A204.1 (cell line): Measurements from ENCODE around the gene FYN.

Experiments
- FAIRE-seq: peaks from 2 replicates; lab custom pipeline; 2012; peaks lifted over from hg19 to GRCh38; lab: Jason Lieb, UNC

Gene FYN

GRCh38 chr6:111747829-111748228, 125.4 kb downstream of the FYN start:
- no peak for FAIRE-seq

- FAIRE-seq = no peak
These were observed 125.9 kb downstream of the FYN start for GRCh38 chr6:111747396-111747795.

- FAIRE-seq = no peak
These were observed 126.3 kb downstream of the FYN start for GRCh38 chr6:111746983-111747382.

GRCh38 chr6:111745636-111746035, 127.6 kb downstream of the FYN start:
- FAIRE-seq = no peak

- no peak for FAIRE-seq
These were observed 128.1 kb downstream of the FYN start for GRCh38 chr6:111745186-111745585.

- no peak for FAIRE-seq
These were observed 129.2 kb downstream of the FYN start for GRCh38 chr6:111743862-111744692.

- no peak for FAIRE-seq
These were observed 129.9 kb downstream of the FYN start for GRCh38 chr6:111743360-111743759.

GRCh38 chr6:111741177-111741952, 131.9 kb downstream of the FYN start:
- no peak for FAIRE-seq

GRCh38 chr6:111740506-111740905, 132.7 kb downstream of the FYN start:
- no peak for FAIRE-seq

- no peak for FAIRE-seq
These were observed 134.0 kb downstream of the FYN start for GRCh38 chr6:111739257-111739696.

- no peak for FAIRE-seq
These were observed 134.6 kb downstream of the FYN start for GRCh38 chr6:111738631-111739030.

- FAIRE-seq = no peak
These were observed 135.1 kb downstream of the FYN start for GRCh38 chr6:111738156-111738555.

GRCh38 chr6:111737065-111737521, 136.2 kb downstream of the FYN start:
- FAIRE-seq = no peak

GRCh38 chr6:111736005-111736608, 137.1 kb downstream of the FYN start:
- no peak for FAIRE-seq

- FAIRE-seq = no peak
These were observed 138.9 kb downstream of the FYN start for GRCh38 chr6:111734068-111735061.

GRCh38 chr6:111732390-111732789, 140.9 kb downstream of the FYN start:
- no peak for FAIRE-seq

- FAIRE-seq = no peak
These were observed 141.6 kb downstream of the FYN start for GRCh38 chr6:111731456-111732195.

GRCh38 chr6:111730864-111731263, 142.4 kb downstream of the FYN start:
- FAIRE-seq = no peak

- no peak for FAIRE-seq
These were observed 145.4 kb downstream of the FYN start for GRCh38 chr6:111727802-111728201.

GRCh38 chr6:111727041-111727440, 146.2 kb downstream of the FYN start:
- no peak for FAIRE-seq
